ENCODE measurements around the gene THRB. TPM values are rescaled to one million over a fixed set of nuclear protein-coding genes. Genes with fewer than 3 reads are reported as not detected.

THRB gene
- total RNA-seq, 1 donor from 2014 or later: 19.7 TPM

GRCh38 chr3:24168977-24169376, 325.7 kb downstream of the THRB start:
- intact Hi-C loops (cut with DNase I): no loop called here
- no peak for DNase-seq
- TF ChIP-seq, protein P1, sequence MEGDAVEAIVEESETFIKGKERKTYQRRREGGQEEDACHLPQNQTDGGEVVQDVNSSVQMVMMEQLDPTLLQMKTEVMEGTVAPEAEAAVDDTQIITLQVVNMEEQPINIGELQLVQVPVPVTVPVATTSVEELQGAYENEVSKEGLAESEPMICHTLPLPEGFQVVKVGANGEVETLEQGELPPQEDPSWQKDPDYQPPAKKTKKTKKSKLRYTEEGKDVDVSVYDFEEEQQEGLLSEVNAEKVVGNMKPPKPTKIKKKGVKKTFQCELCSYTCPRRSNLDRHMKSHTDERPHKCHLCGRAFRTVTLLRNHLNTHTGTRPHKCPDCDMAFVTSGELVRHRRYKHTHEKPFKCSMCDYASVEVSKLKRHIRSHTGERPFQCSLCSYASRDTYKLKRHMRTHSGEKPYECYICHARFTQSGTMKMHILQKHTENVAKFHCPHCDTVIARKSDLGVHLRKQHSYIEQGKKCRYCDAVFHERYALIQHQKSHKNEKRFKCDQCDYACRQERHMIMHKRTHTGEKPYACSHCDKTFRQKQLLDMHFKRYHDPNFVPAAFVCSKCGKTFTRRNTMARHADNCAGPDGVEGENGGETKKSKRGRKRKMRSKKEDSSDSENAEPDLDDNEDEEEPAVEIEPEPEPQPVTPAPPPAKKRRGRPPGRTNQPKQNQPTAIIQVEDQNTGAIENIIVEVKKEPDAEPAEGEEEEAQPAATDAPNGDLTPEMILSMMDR (IDR thresholded peaks at IDR 0.05): no peak
- Histone ChIP-seq H3K27me3 (no peaks in the 10 kb centered on the region), H3K4me3 (no peak overlapping the region), H3K4me1 (no peaks in the 10 kb centered on the region), H3K9me3 (no peaks in the 10 kb centered on the region), H3K27ac (no peak overlapping the region), H3K36me3 (no peaks in the 10 kb centered on the region)
- ATAC-seq: no peak

DNA sequence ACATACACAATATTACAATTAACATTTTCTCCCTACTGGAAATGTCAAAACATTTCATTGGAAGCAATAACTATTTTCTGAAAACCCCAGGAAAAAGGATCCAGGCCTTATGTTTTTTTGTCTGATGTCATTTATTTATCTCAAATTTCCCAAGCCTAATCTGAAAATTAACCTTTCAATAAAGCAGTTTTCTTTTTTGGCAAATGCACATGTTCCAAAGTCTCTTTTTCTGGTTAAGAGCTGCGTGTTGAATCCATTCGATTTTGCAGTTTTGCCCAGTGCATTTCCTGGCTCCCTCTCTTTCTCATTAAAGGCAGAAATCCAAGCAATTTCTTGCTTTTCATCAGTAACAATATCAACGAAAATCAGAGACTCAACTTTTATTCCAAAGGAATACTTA, 327.2 kb downstream of the THRB start:
- TF ChIP-seq, protein P1 (IDR thresholded peaks at IDR 0.05): no peak
- Histone ChIP-seq H3K27ac (no peak overlapping the region), H3K4me1 (no peaks in the 10 kb centered on the region), H3K4me3 (no peak overlapping the region), H3K27me3 (no peaks in the 10 kb centered on the region), H3K36me3 (no peaks in the 10 kb centered on the region), H3K9me3 (no peaks in the 10 kb centered on the region)
- intact Hi-C loops (cut with DNase I): no loop called here
- DNase-seq (no peak), ATAC-seq (no peak)

DNA sequence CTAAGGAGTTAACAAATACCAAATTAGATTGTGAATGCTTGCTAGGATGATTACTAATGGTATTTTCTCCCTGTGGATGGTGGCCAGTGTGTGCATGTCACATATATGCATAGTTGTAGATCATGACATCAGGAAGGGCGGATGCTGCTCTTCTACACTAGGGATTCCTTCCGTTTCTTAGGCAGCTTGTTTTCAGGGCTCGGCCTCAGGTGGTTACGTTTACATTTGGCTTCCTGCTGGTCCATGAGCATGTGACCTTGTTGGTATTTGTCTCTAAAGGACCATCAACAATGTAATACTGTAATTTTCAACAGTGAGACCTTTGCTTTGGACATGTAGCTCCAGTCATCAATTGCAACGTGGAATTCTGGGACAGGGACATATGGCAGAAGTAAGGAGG, 328.1 kb downstream of the THRB start:
- DNase-seq (no peak), ATAC-seq (no peak)
- intact Hi-C loops (cut with DNase I): no loop called here
- H3K4me3 ChIP-seq: no peak overlapping the region
- H3K36me3 ChIP-seq: no peaks in the 10 kb centered on the region
- H3K27me3 ChIP-seq: no peaks in the 10 kb centered on the region
- TF ChIP-seq, protein P1 (IDR thresholded peaks at IDR 0.05): no peak
- no peaks in the 10 kb centered on the region for H3K9me3 ChIP-seq
- no peaks in the 10 kb centered on the region for H3K4me1 ChIP-seq
- H3K27ac ChIP-seq: no peak overlapping the region

DNA sequence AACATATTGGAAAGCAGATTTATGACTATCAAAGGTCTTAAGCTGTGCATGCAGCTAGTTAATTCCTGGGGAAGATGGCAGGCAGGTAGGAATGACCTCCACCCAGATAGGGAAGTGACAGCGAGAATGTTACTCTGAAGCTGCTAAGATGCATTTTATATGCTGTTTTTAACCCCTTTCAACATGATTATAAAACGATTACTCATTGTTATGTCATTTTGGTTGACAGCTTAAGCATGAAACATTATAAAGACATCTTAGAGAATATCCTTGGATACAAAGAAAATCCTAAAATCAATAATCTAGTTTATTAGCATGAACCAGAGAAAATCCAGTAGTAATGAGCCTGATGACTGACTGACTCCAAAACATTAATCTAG, 329.1 kb downstream of the THRB start:
- Histone ChIP-seq H3K9me3 (no peaks in the 10 kb centered on the region), H3K27me3 (no peaks in the 10 kb centered on the region), H3K4me3 (no peak overlapping the region), H3K4me1 (no peaks in the 10 kb centered on the region), H3K36me3 (no peaks in the 10 kb centered on the region), H3K27ac (no peak overlapping the region)
- intact Hi-C loops (cut with DNase I): no loop called here
- TF ChIP-seq, protein P1 (IDR thresholded peaks at IDR 0.05): no peak
- ATAC-seq: no peak
- DNase-seq: no peak

- no peaks in the 10 kb centered on the region for H3K4me1 ChIP-seq
- ATAC-seq (no peak), DNase-seq (no peak)
- H3K9me3 ChIP-seq: no peaks in the 10 kb centered on the region
- no peak overlapping the region for H3K4me3 ChIP-seq
- H3K36me3 ChIP-seq: no peaks in the 10 kb centered on the region
- H3K27ac ChIP-seq: no peak overlapping the region
- H3K27me3 ChIP-seq: no peaks in the 10 kb centered on the region
- TF ChIP-seq, protein P1 (IDR thresholded peaks at IDR 0.05): no peak
- intact Hi-C loops (cut with DNase I): no loop called here
Observed at GRCh38 chr3:24164967-24165602, 329.6 kb downstream of the THRB start.

- Histone ChIP-seq H3K4me3 (no peak overlapping the region), H3K9me3 (no peaks in the 10 kb centered on the region), H3K27me3 (no peaks in the 10 kb centered on the region), H3K4me1 (no peaks in the 10 kb centered on the region), H3K36me3 (no peaks in the 10 kb centered on the region), H3K27ac (no peak overlapping the region)
- TF ChIP-seq, protein P1 (IDR thresholded peaks at IDR 0.05): no peak
- intact Hi-C loops (cut with DNase I): no loop called here
- DNase-seq (no peak), ATAC-seq (no peak)
Observed at GRCh38 chr3:24162929-24163328, 331.7 kb downstream of the THRB start.
